NCI-H2227 (cell line): ENCODE data around the gene FBXW8.

Source experiments
- DNase-seq: peaks from one replicate; lab custom pipeline; 2025; ENCODE audit not compliant: unreplicated experiment; lab: John Stamatoyannopoulos, UW

Gene FBXW8

GRCh38 chr12:116955382-116956021 is 44.8 kb downstream of the FBXW8 start:
- DNase-seq, result no peak

- no peak for DNase-seq
These were observed 47.9 kb downstream of the FBXW8 start for GRCh38 chr12:116958402-116959197.

- no peak for DNase-seq
These were observed 48.4 kb downstream of the FBXW8 start for GRCh38 chr12:116959198-116959460.

GRCh38 chr12:116959845-116960514 is 49.2 kb downstream of the FBXW8 start:
- no peak for DNase-seq

- DNase-seq, result no peak
These were observed 51.4 kb downstream of the FBXW8 start for GRCh38 chr12:116962197-116962596.

- no peak for DNase-seq
These were observed 52.1 kb downstream of the FBXW8 start for GRCh38 chr12:116962783-116963356.

- DNase-seq, result peak; percentile 31
These were observed 53.6 kb downstream of the FBXW8 start for GRCh38 chr12:116964054-116965050.

GRCh38 chr12:116968986-116969385 is 58.2 kb downstream of the FBXW8 start:
- DNase-seq, result no peak

- DNase-seq, result no peak
These were observed 59.1 kb downstream of the FBXW8 start for GRCh38 chr12:116969615-116970585.

- no peak for DNase-seq
These were observed 60.5 kb downstream of the FBXW8 start for GRCh38 chr12:116971222-116971621.

GRCh38 chr12:116975779-116976393 is 65.1 kb downstream of the FBXW8 start:
- no peak for DNase-seq

- DNase-seq, result no peak
These were observed 67.0 kb downstream of the FBXW8 start for GRCh38 chr12:116977465-116978380.

- no peak for DNase-seq
These were observed 68.2 kb downstream of the FBXW8 start for GRCh38 chr12:116978791-116979508.

GRCh38 chr12:116980083-116980482 is 69.3 kb downstream of the FBXW8 start:
- no peak for DNase-seq

- DNase-seq, result no peak
These were observed 72.2 kb downstream of the FBXW8 start for GRCh38 chr12:116982791-116983411.

GRCh38 chr12:116984098-116984497 is 73.3 kb downstream of the FBXW8 start:
- no peak for DNase-seq

- DNase-seq, result no peak
These were observed 79.6 kb downstream of the FBXW8 start for GRCh38 chr12:116990329-116990728.
